B cell (primary cell): ENCODE results near the gene BIRC7.

Experiments used
- CTCF ChIP-seq: fragments of 200-600 bp; IDR thresholded peaks from one replicate; pipeline ENCODE4 v1.8.0; 2022; ENCODE audit warnings: antibody characterized with exemption, mild to moderate bottlenecking
- EZH2 ChIP-seq: IDR thresholded peaks from 2 replicates; pipeline ENCODE4 v1.6.1; 2012; ENCODE audit warnings: borderline replicate concordance, low read depth, mild to moderate bottlenecking, moderate library complexity, low read length; ENCODE audit not compliant: insufficient read depth, poor library complexity, severe bottlenecking

GRCh38 chr20:63265891-63266515 is 30.3 kb downstream of the BIRC7 start:
- TF ChIP-seq CTCF (no peak), EZH2 (no peak)
